Parathyroid adenoma (tissue), 2 donors: ENCODE results near the gene TOR3A.

ENCODE experiments used
- H2AFZ ChIP-seq: fragments of 300-600 bp; sonication (generic); one replicate; pipeline ENCODE4 v1.7.0; 2017; ENCODE audit warnings: antibody characterized with exemption, mild to moderate bottlenecking
- H3K27ac ChIP-seq: fragments of 300-600 bp; sonication (generic); one replicate; pipeline ENCODE4 v1.7.0; 2017
- H3K27me3 ChIP-seq: fragments of 300-600 bp; sonication (generic); one replicate; pipeline ENCODE4 v1.7.0; 2017; ENCODE audit warnings: low read length; ENCODE audit not compliant: control insufficient read depth, insufficient read depth
- H3K36me3 ChIP-seq: fragments of 300-600 bp; sonication (generic); one replicate; pipeline ENCODE4 v1.7.0; 2017; ENCODE audit warnings: low read length; ENCODE audit not compliant: control insufficient read depth, insufficient read depth
- H3K4me1 ChIP-seq: fragments of 300-600 bp; sonication (generic); one replicate; pipeline ENCODE4 v1.7.0; 2017; ENCODE audit warnings: control low read depth
- H3K4me2 ChIP-seq: fragments of 300-600 bp; sonication (generic); one replicate; pipeline ENCODE4 v1.7.0; 2017; ENCODE audit warnings: low read length
- H3K4me3 ChIP-seq: fragments of 300-600 bp; sonication (generic); one replicate; pipeline ENCODE4 v1.7.0; 2017; ENCODE audit warnings: low read depth, low read length
- H3K79me2 ChIP-seq: fragments of 300-600 bp; sonication (generic); one replicate; pipeline ENCODE4 v1.7.0; 2017; ENCODE audit warnings: control low read depth
- H3K9ac ChIP-seq: fragments of 300-600 bp; sonication (generic); one replicate; pipeline ENCODE4 v1.7.0; 2017; ENCODE audit warnings: mild to moderate bottlenecking
- H3K9me3 ChIP-seq: fragments of 300-600 bp; sonication (generic); one replicate; pipeline ENCODE4 v1.7.0; 2017; ENCODE audit warnings: low read length; ENCODE audit not compliant: control insufficient read depth
- TF ChIP-seq, protein P1 (sequence below): fragments of 300-600 bp; sonication (generic); IDR thresholded peaks from one replicate; pipeline ENCODE4 v1.7.0; 2017; ENCODE audit warnings: antibody characterized with exemption, mild to moderate bottlenecking
- donor health status: primary hyperparathyroidism.

The TOR3A gene

DNA sequence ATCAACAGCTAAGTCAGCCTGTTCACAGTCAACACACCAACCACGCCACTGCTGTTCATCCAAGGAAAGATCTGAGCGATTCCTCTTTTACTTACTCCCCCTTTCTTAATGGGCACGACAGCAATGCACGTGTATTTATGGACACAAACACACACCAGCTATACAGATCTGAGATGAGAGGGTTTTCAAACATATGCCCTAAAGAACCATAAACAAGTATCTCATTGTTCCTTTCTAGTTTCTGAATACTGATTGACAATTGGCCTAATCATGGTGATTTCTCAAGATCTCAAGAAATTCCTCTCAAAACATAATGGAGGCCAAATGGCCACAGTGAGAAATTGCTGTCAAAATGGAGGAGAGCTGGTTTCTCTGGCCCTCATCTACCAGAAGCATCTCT, 18.0 kb downstream of the TOR3A start:
- no peaks in the 10 kb centered on the region for H3K79me2 ChIP-seq
- H3K4me3 ChIP-seq: no peak overlapping the region
- H3K9ac ChIP-seq: no peak overlapping the region
- H2AFZ ChIP-seq: no peak overlapping the region
- H3K27ac ChIP-seq: no peak overlapping the region
- TF ChIP-seq, protein P1, sequence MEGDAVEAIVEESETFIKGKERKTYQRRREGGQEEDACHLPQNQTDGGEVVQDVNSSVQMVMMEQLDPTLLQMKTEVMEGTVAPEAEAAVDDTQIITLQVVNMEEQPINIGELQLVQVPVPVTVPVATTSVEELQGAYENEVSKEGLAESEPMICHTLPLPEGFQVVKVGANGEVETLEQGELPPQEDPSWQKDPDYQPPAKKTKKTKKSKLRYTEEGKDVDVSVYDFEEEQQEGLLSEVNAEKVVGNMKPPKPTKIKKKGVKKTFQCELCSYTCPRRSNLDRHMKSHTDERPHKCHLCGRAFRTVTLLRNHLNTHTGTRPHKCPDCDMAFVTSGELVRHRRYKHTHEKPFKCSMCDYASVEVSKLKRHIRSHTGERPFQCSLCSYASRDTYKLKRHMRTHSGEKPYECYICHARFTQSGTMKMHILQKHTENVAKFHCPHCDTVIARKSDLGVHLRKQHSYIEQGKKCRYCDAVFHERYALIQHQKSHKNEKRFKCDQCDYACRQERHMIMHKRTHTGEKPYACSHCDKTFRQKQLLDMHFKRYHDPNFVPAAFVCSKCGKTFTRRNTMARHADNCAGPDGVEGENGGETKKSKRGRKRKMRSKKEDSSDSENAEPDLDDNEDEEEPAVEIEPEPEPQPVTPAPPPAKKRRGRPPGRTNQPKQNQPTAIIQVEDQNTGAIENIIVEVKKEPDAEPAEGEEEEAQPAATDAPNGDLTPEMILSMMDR: no peak
- no peaks in the 10 kb centered on the region for H3K9me3 ChIP-seq
- no peaks in the 10 kb centered on the region for H3K27me3 ChIP-seq
- no peak overlapping the region for H3K4me2 ChIP-seq
- no peaks in the 10 kb centered on the region for H3K36me3 ChIP-seq
- H3K4me1 ChIP-seq: no peaks in the 10 kb centered on the region

DNA sequence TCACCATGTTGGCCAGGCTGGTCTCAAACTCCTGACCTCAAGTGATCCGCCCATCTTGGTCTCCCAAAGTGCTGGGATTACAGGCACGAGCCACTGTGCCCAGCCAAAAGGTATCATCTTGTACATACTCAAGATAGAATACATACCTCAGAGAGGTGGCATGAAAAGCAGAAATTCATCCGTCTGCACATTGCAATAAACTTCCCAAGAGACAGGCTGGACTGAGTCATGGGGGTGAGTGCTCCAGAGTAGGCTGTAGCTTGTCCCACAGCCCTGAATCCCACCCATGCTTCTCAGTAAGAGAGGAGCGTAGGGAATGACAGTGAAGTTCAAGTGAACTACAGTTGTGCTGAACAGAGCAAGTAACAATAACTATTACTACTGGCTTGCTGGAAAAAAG, 19.7 kb downstream of the TOR3A start:
- no peaks in the 10 kb centered on the region for H3K4me1 ChIP-seq
- H3K4me3 ChIP-seq: no peak overlapping the region
- no peak overlapping the region for H3K27ac ChIP-seq
- H2AFZ ChIP-seq: no peak overlapping the region
- no peaks in the 10 kb centered on the region for H3K9me3 ChIP-seq
- no peaks in the 10 kb centered on the region for H3K79me2 ChIP-seq
- TF ChIP-seq, protein P1: no peak
- no peaks in the 10 kb centered on the region for H3K36me3 ChIP-seq
- H3K27me3 ChIP-seq: no peaks in the 10 kb centered on the region
- H3K9ac ChIP-seq: no peak overlapping the region
- no peak overlapping the region for H3K4me2 ChIP-seq

DNA sequence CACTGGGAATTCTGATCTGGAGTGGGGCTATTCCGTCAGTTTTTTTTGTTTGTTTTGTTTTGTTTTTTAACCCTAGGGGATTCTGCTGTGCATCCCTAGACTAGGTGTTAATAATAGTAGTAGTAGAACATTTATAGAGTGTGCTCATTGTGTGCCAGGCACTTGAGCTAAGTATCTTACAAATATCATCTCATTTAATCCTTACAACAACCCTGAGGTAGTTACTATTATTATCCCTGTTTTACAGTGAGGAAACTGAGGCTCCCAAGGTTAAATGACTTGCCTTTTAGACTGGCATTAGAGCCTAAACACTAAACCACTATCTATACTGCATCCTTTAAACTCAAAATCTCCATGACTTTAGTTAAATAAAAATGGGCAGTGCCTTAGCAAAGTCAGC, 22.1 kb downstream of the TOR3A start:
- Histone ChIP-seq H3K9me3 (no peaks in the 10 kb centered on the region), H3K79me2 (no peaks in the 10 kb centered on the region), H3K27me3 (no peaks in the 10 kb centered on the region), H3K9ac (no peak overlapping the region), H3K27ac (no peak overlapping the region), H3K4me2 (no peak overlapping the region), H3K4me3 (no peak overlapping the region), H2AFZ (no peak overlapping the region), H3K36me3 (no peaks in the 10 kb centered on the region), H3K4me1 (no peaks in the 10 kb centered on the region)
- TF ChIP-seq, protein P1: no peak

DNA sequence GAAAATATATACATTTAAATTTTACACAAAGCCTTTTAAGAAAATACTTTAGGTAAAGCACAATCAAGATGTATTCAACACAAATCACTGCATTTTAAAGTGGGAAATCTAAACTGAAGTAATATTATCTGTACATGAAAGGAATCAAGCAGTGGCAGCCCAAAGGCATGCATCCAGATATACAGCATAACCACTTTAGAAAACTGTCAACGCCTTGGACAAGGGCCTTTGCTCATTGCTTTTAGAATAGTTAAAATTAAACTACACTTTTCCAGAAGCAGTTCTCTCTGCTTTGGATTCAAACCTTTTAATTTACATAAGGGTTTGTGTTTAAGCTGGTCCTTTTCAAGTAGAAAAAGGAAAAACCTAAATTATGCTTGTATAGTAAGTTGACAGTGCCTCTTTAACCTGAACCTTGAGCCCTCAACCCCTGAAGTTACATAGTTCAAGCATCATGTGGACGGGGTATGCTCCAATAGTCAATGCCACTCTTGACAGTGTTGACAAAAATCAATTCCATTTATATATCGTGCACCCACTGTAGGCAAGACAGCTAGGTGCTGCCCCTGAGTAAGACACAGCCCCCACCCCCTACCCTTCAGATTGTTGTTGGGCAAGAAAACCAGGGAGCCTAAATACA, 22.9 kb downstream of the TOR3A start:
- Histone ChIP-seq H2AFZ (no peak overlapping the region), H3K4me2 (no peak overlapping the region), H3K36me3 (no peaks in the 10 kb centered on the region), H3K27me3 (no peaks in the 10 kb centered on the region), H3K9ac (no peak overlapping the region), H3K79me2 (no peaks in the 10 kb centered on the region), H3K9me3 (no peaks in the 10 kb centered on the region), H3K4me1 (no peaks in the 10 kb centered on the region), H3K27ac (no peak overlapping the region), H3K4me3 (no peak overlapping the region)
- TF ChIP-seq, protein P1: no peak

DNA sequence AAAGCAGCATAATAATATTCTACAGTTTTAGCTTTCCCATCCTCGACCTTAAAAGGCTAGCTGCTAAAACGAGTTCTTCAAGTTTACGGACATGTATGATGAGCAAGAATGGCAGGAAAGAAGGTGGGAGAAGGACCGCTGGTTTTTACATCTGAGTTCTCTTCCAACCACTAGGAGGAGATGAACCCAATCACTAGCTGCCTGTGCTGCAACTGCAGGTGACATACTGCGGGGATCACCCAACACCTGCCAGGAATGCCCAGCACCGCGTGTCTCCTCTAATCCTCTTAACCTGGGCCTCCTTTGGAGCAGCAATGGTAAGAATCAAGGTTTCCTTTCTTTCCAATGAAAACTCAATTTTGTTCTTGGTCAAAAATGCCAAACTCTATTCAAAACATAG, 23.5 kb downstream of the TOR3A start:
- no peaks in the 10 kb centered on the region for H3K27me3 ChIP-seq
- no peaks in the 10 kb centered on the region for H3K9me3 ChIP-seq
- H3K9ac ChIP-seq: no peak overlapping the region
- no peaks in the 10 kb centered on the region for H3K79me2 ChIP-seq
- no peaks in the 10 kb centered on the region for H3K4me1 ChIP-seq
- TF ChIP-seq, protein P1: no peak
- H3K4me3 ChIP-seq: no peak overlapping the region
- H3K36me3 ChIP-seq: no peaks in the 10 kb centered on the region
- no peak overlapping the region for H2AFZ ChIP-seq
- H3K27ac ChIP-seq: no peak overlapping the region
- no peak overlapping the region for H3K4me2 ChIP-seq
